ENCODE results near the gene BCL11B.

The BCL11B gene

DNA sequence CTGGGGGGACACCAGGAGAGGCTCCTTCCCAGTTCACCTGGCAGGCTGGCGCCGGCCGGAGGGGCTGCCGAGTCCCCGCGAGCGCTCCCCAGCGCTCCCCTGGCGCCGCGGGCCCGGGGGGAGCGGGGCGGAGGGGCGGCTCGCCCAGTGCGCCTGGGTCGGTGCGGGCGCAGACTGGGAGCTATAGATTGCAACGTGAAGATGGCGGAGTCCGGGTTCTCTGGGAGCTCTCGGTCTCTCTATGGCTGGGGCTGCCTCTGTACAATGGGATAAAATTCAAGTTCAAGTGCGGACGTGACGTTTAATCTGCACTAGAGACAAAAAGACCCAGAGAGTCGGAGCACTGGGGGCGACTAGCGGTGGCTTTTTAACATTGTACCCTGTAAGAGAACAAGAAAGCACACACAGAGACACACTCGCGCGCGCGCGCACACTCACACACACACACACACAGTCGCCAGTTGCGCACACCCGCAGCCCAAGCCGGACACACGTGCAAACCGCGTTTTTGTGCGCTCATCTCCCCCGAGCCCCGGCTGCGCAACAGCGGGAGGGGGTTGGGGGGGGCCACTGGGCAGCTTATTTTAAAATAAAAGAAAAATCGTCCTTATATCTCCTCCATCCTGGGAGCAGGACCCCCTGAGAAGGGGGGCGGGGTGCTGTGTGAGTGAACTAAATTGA is at the start of gene BCL11B:
Gene BCL11B (minus strand): TSS at position 247 of the 681 bp plus-strand sequence. CDS start 979 bp downstream, outside the sequence.
- no peaks in the 10 kb centered on the region for H3K36me3 ChIP-seq (ENCODE audit: low read length)
- H3K9me3 ChIP-seq (ENCODE audit: insufficient read depth, low read length) = no peaks in the 10 kb centered on the region
- H3F3A ChIP-seq (ENCODE audit: insufficient read depth) = no peaks in the 10 kb centered on the region
- no peaks in the 10 kb centered on the region for H3K9me2 ChIP-seq (replicated peaks; ENCODE audit: insufficient read depth, low read length)
- no peaks in the 10 kb centered on the region for H4K20me1 ChIP-seq (ENCODE audit: low read depth, low read length)
- H3K27ac ChIP-seq (ENCODE audit: low read depth, low read length) = no peak within 1 kb of the TSS
- peak within 1 kb of the TSS; percentile 50 for H3K4me2 ChIP-seq (ENCODE audit: low read depth, low read length, poor library complexity, severe bottlenecking)
- H3K9ac ChIP-seq (ENCODE audit: low read length) = peak within 1 kb of the TSS; percentile 41; the same call in 1 of the 2 replicates
- no peaks in the 10 kb centered on the region for H3K27me3 ChIP-seq (ENCODE audit: low read length)
- peak within 1 kb of the TSS; percentile 34 for H3K4me3 ChIP-seq (ENCODE audit: insufficient read depth, low read length, poor library complexity, severe bottlenecking)
- no peak for TF ChIP-seq EZH2phosphoT487 (conservative IDR thresholded peaks at IDR 0.05; ENCODE audit: low read length)
- TF ChIP-seq, protein P1, sequence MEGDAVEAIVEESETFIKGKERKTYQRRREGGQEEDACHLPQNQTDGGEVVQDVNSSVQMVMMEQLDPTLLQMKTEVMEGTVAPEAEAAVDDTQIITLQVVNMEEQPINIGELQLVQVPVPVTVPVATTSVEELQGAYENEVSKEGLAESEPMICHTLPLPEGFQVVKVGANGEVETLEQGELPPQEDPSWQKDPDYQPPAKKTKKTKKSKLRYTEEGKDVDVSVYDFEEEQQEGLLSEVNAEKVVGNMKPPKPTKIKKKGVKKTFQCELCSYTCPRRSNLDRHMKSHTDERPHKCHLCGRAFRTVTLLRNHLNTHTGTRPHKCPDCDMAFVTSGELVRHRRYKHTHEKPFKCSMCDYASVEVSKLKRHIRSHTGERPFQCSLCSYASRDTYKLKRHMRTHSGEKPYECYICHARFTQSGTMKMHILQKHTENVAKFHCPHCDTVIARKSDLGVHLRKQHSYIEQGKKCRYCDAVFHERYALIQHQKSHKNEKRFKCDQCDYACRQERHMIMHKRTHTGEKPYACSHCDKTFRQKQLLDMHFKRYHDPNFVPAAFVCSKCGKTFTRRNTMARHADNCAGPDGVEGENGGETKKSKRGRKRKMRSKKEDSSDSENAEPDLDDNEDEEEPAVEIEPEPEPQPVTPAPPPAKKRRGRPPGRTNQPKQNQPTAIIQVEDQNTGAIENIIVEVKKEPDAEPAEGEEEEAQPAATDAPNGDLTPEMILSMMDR (IDR thresholded peaks at IDR 0.05; ENCODE audit: insufficient read depth, low read length, poor library complexity, severe bottlenecking) = peak; percentile 9
- H3K79me2 ChIP-seq (ENCODE audit: insufficient read depth, low read length) = no peaks in the 10 kb centered on the region
- peak within 1 kb of the TSS; percentile 34 for H2AFZ ChIP-seq (ENCODE audit: low read depth, low read length, severe bottlenecking)

GRCh38 chr14:99321236-99321925 is 49.4 kb upstream of the BCL11B start:
- H3K9ac ChIP-seq (ENCODE audit: low read length) = no peak overlapping the region
- no peaks in the 10 kb centered on the region for H3K9me3 ChIP-seq (ENCODE audit: insufficient read depth, low read length)
- no peaks in the 10 kb centered on the region for H3K9me2 ChIP-seq (replicated peaks; ENCODE audit: insufficient read depth, low read length)
- TF ChIP-seq, protein P1 (IDR thresholded peaks at IDR 0.05; ENCODE audit: insufficient read depth, low read length, poor library complexity, severe bottlenecking) = no peak
- TF ChIP-seq EZH2phosphoT487 (conservative IDR thresholded peaks at IDR 0.05; ENCODE audit: low read length) = no peak
- no peaks in the 10 kb centered on the region for H3F3A ChIP-seq (ENCODE audit: insufficient read depth)
- no peak overlapping the region for H2AFZ ChIP-seq (ENCODE audit: low read depth, low read length, severe bottlenecking)
- H3K27ac ChIP-seq (ENCODE audit: low read depth, low read length) = no peak overlapping the region
- H3K36me3 ChIP-seq (ENCODE audit: low read length) = no peaks in the 10 kb centered on the region
- no peaks in the 10 kb centered on the region for H3K27me3 ChIP-seq (ENCODE audit: low read length)
- H3K4me2 ChIP-seq (ENCODE audit: low read depth, low read length, poor library complexity, severe bottlenecking) = no peak overlapping the region
- H3K79me2 ChIP-seq (ENCODE audit: insufficient read depth, low read length) = no peaks in the 10 kb centered on the region
- no peaks in the 10 kb centered on the region for H4K20me1 ChIP-seq (ENCODE audit: low read depth, low read length)
- no peak overlapping the region for H3K4me3 ChIP-seq (ENCODE audit: insufficient read depth, low read length, poor library complexity, severe bottlenecking)

DNA sequence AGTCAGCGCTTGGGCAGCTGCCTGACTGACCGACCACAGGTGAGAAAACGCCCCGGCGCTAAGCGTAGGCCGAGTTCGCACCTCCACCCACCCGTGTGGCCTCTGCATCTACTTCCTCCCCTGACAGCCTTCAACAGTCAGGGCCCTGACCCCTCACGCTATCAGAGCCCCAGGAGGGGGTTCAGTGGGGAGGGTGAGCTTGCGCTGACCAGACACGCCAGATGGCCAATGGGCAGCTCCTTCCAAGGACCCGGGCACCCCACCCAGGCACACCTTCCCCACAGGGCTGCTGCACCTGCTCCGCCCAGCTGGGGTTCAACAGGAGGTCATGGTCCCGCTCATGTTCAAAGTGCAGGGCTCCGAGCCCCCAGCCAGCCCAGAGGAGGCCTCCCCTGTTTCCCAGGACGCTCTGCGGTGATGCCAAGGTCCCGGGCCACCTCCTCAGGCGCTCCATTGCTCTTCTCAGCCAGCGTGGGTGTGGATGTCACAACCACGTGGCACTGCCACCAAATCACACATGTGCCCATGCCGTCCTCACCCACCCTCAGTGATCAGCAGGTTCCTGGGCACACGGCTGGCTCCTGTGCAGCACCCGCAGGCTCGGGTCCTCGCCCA is 48.7 kb upstream of the BCL11B start:
- no peak overlapping the region for H3K9ac ChIP-seq (ENCODE audit: low read length)
- no peak overlapping the region for H3K27ac ChIP-seq (ENCODE audit: low read depth, low read length)
- H3K4me3 ChIP-seq (ENCODE audit: insufficient read depth, low read length, poor library complexity, severe bottlenecking) = no peak overlapping the region
- no peaks in the 10 kb centered on the region for H3K79me2 ChIP-seq (ENCODE audit: insufficient read depth, low read length)
- H4K20me1 ChIP-seq (ENCODE audit: low read depth, low read length) = no peaks in the 10 kb centered on the region
- no peaks in the 10 kb centered on the region for H3K27me3 ChIP-seq (ENCODE audit: low read length)
- no peaks in the 10 kb centered on the region for H3K9me2 ChIP-seq (replicated peaks; ENCODE audit: insufficient read depth, low read length)
- H3K4me2 ChIP-seq (ENCODE audit: low read depth, low read length, poor library complexity, severe bottlenecking) = no peak overlapping the region
- no peak overlapping the region for H2AFZ ChIP-seq (ENCODE audit: low read depth, low read length, severe bottlenecking)
- H3K36me3 ChIP-seq (ENCODE audit: low read length) = no peaks in the 10 kb centered on the region
- TF ChIP-seq, protein P1 (IDR thresholded peaks at IDR 0.05; ENCODE audit: insufficient read depth, low read length, poor library complexity, severe bottlenecking) = no peak
- TF ChIP-seq EZH2phosphoT487 (conservative IDR thresholded peaks at IDR 0.05; ENCODE audit: low read length) = no peak
- no peaks in the 10 kb centered on the region for H3F3A ChIP-seq (ENCODE audit: insufficient read depth)
- no peaks in the 10 kb centered on the region for H3K9me3 ChIP-seq (ENCODE audit: insufficient read depth, low read length)

Measured in SU-DHL-6 (cell line).